Loucy (cell line): ENCODE data around the gene CHIT1.

Experiments used
- CTCF ChIP-seq: fragments of 200-600 bp; sonication (generic); conservative IDR thresholded peaks from 2 replicates; pipeline ENCODE4 v1.5.1; 2014; ENCODE audit warnings: mild to moderate bottlenecking, antibody characterized with exemption, low read length
- EZH2phosphoT487 ChIP-seq: fragments of 200-600 bp; IDR thresholded peaks from 2 replicates; pipeline ENCODE4 v1.6.1; 2018; ENCODE audit warnings: antibody characterized with exemption, mild to moderate bottlenecking, moderate library complexity, borderline replicate concordance

GRCh38 chr1:203201516-203202205 is 27.8 kb downstream of the CHIT1 start:
- no peak for TF ChIP-seq EZH2phosphoT487
- no peak for TF ChIP-seq CTCF
